GM12891 (cell line): ENCODE results near the gene IRAK1BP1.

ENCODE experiments used
- POLR2A ChIP-seq: IDR thresholded peaks from 2 replicates; pipeline ENCODE4 v1.6.1; 2011; ENCODE audit warnings: low read depth, low read length, control low read depth
- POLR2AphosphoS5 ChIP-seq: IDR thresholded peaks from 2 replicates; pipeline ENCODE4 v1.6.1; 2011; ENCODE audit warnings: low read depth, low read length, control low read depth
- TAF1 ChIP-seq: IDR thresholded peaks from 2 replicates; pipeline ENCODE4 v1.6.1; 2011; ENCODE audit warnings: low read depth, low read length, control low read depth

- TF ChIP-seq TAF1 (no peak), POLR2A (no peak), POLR2AphosphoS5 (no peak)
These were observed 16.2 kb upstream of the IRAK1BP1 start for GRCh38 chr6:78851156-78851555.
